Stimulated activated CD4-positive, alpha-beta T cell treated with anti-CD3 and anti-CD28 coated beads, TNF-alpha, amount 100 ng/mL, for 24 hours (primary cell): ENCODE data around the gene RBM19.

Source experiments
- DNase-seq, 3 experiments: peaks; one replicate each; pipeline ENCODE4 v3.0.0-alpha.2; 2020; ENCODE audit warnings: low read depth in 3 of 3

RBM19 gene

DNA sequence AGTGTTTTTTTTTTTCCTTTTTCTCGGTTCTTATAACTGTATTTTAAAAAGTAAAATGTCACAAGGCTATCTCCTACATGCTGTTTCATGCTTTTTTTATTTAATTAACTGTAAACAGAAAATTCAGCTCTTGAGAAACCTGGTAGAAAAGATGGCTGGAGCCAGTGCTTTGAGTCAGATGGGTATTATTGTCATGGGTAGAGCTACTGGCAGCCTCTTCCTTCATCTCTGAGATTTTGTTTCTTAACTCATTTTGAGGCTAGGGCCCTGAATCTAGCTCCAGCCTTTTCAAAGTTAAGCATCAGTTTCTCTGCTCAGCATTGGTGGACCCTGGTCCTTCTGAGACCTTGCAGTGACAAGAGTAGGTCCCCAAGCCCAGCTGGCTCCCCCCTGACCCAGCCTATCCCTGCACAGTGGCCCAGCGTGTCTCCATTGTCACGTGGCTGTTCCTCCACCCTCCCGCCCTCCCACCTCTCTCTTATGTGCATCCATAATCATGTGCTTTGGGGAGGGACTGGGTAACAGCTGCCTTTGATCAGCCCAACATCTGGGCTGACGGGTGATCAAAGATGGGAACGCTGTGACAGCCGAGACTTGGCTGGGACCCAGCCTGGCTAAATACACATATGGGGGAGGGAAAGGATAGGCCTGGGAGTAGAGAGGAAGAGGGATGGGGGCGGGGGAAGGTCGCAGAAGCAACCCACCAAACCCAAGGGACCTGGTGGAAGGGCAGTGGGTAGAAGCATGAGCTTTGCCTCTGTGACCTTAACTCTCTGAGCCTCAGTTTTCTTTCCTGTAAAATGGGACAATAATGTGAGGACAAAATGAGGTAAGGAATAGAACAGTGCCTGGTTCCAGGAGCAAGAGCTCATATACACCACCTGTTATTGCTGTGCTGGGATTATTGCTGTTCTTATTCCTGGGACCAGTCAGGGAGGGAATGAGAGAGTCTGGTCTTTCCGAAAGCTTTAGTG lies 24.4 kb upstream of the RBM19 start:
- no peak for DNase-seq

DNA sequence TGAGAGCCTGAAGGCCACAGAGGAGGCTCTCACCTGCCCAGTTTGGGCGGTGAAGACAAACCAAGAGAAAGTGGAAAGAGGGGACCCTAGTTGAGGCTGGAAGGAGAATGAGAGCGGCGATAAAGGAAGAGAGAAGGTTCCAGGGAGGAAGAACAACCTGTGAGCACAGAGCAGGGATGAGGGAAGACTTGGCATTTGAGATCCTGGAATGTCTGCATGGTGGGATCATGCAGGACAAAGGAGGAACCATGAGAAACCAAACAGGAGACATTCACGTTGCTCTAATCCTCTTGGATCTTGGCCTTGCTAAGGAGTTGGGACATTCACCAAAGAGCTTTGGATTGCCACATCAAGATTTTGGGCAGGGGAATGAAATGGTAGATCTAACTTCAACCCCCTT lies 22.9 kb upstream of the RBM19 start:
- no peak for DNase-seq

DNA sequence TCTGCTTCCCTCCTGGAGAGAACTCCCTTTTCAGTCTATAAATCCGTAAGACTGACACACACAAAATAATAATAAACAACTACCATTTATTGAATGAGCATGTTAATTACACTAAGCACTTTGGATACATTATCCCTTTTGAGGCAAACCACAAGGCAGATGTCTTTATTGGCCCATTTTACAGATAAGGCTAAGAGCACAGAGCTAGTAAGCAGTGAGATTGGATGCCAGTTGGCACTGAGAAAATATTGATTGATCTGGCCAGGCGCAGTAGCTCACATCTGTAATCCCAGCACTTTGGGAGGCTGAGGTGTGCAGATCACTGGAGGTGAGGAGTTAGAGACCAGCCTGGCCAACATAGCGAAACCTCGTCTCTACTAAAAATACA lies 21.9 kb upstream of the RBM19 start:
- no peak for DNase-seq

DNA sequence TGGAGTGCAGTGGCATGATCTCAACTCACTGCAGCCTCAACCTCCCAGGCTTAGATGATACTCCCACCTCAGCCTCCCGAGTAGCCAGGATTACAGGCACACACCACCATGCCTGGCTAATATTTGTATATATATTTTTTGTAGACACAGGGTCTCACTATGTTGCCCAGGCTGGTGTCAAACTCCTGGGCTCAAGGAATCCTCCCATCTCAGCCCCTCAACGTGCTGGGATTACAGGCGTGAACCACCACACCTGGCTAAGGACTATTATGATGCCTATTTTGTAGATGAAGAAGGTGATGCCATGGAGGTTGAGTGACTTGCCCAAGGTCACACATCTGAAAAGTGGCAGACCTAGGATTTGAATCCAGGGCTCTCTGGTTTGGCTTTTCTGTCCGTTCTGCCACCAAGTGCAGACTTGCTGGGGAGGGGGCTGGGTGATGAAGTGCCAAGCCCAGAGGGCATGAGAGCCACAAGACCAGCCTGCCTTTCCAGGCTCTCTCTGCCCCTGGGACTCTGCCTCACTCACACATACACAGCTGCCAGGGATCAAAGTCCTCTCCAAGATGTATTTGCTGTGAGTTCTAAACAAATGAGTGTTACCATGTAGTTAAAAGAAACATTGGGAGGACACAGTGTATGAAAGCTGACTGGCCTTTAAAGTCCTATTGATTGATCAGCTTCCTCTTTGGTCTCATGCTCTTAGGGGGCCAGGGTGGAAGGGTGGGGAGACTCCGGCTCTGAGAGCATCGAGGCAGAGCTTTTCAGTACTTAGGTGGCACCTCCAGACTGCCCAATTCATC lies 21.3 kb upstream of the RBM19 start:
- no peak for DNase-seq

DNA sequence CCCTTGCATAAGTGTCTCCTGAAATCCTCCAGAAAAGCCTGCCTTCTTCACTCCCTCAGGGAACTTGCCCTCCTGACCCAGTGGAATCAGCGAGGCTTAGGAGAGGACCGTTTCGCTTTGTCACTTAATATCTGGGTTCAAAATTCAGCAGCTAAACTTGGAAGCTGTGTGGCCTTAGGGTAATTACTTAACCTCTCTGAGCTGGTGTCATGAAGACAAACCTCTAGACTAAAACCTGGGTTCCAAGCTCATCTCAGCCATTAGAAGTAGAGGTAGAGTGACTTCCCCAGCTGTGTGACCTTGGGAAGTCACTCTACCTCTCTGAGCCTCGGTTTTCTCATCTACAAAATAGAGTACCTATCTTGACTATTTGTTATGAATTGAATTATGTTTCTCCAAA lies 18.3 kb upstream of the RBM19 start:
- DNase-seq, result no peak

DNA sequence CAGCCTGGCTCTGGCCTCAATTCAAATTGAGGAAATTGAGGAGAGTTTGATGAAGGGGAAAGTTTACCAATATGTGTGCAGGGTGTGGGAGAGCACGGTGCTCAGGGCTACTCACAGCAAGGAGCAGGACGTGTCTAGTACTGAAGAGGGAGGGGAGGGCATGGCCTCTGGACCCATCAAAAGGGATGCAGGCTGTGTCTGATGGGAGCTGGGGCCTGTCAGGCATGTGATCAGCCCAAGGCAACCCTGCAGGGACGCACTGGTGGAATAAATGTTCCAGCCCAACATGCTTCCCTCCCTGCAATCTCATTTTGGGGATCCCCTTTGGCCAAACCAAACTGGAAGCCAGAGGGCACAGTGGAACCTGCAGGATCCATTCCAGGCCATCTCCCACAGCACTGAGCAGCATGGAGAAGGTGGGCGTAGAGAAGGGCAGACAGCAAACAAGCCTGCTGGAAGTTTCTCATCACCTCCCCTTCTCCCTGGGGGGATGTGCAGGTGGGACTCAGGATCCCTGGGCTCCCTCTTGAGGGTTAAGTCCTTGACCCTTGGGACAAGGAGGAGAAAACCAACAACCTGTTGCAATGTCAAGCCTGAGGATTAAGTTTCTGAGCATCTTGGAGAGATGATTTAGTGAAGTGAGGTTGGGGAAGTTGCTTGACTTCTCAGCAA lies 17.8 kb upstream of the RBM19 start:
- no peak for DNase-seq

DNA sequence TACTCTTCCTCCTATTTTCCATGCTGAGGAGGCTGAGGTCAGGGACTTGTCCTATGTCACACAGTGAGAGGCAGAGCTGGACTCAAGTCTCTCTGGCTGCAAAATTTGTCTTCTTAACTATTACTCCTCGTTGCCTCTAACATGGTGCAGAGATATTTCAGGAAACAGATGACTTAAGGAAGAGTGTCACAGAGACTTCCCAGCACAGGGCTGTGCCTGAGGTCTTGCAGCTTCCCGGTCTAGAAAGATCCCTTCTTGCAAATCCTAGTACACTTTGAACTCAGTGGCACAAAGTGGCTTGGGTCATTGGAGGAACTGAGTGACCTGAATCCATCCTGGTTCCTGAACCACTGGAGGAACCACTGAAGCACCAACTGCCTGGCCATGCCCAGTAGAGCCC lies 17.1 kb upstream of the RBM19 start:
- no peak for DNase-seq

DNA sequence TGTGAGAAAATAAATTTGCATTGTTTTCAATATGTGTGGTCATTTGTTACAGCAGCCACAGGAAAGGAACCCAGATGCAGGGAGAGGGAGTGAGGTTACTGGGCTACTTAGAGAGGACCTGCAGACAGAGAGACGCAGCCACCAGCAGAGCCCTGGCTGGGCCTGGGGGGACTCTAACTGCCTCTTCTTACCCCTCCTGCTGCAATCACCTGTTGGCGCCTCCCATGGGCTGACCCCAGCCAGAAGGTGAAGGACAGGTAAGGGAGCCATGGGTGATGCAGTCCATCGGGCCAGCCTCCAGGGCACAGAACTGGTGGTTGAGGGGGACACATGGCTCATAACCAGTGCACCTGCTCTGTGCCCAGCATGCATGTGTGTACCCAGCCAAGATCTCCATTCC lies 15.8 kb upstream of the RBM19 start:
- DNase-seq, result no peak

DNA sequence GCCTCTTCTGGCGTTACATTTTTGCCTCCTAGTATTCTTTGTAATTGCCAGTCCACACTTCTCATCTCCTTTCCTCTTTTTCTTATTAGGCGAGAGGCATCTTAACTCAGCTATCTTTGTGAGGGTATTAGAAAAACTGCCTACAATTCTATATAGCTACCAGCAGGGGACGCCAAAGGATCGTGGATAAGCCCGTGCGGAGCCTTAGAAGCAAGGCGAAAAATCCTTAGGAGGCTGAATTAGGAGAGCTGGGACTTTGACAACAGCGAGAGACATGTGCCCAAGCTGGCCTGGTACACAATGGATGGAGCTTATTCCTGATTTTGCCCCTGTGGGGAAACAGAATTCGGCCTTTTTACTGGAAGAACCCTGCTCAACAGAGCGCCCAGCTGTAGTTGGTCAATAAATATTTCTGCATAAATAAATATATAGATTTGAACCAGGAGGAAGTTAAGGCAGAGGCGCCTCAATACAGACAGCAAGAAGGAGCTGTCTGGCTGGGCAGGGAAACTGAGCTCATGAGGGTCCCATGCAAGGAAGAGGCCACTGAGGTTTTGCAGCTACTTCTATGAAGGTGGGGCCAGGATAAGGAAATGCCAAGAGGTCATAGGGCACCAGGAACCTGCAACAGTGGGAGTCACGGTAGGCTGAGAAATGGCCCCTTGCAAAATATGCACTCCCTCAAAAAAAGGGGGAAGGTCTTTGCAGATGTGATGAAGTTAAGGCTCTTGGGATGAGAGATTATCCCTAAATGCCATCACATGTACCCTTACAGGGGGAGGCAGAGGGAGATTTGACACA lies 14.6 kb upstream of the RBM19 start:
- DNase-seq, result no peak

DNA sequence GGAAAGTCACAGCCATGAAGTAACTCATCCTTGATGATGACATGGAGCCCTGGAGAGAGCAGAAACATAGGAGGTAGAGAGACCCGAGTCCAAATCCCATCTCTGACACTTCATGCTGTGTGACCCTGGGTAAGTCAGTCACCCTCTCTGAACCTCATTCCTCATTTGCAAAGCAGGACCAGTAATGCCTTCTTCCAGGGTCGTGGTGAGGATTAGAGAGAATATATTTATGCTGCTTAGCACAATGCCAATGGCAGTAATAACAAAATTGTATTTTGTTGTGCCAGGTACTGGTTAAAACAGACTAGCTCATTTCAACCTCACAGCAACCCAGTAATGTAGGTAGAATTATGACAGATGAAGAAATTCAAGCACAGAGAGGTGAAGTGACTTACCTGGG lies 13.9 kb upstream of the RBM19 start:
- no peak for DNase-seq

DNA sequence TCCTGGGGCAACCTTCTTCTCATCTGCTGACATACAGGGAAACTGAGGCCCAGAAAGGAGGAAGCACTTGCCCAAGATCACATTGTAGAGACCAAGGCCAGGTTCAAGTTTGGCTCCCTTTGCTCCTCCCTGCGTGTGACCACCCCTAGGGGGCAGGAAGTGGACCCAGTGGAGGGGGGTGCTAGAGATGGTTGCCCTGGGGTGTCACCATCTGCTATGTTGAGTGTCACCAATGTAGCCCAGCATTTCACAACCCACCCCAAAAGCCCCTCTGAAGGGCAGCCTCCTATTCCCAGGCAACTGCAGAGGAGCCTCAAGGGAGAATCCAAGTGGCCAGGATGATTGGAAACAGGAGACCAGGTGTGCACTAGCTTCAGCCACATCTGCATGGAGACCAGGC lies 12.0 kb upstream of the RBM19 start:
- no peak for DNase-seq

DNA sequence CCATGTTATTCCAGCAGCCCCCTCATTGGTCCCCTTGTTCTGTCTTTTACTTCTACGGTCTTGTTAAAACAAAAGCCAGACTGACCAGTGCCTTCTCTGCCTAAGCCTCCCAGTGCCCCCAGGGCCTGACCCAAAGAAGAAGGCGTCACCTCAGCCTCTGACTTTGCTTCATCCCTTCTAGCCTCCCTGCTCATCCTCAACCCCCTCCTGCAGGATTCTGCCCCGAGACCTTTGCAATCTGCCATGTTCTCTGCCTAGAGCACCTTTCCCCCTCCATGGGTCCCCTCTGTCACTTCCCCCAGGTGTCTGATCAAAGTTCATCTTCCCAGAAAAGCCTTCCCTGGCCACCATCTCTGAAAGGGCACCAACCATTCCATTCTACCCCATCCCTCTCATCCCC lies 7.9 kb upstream of the RBM19 start:
- no peak for DNase-seq

DNA sequence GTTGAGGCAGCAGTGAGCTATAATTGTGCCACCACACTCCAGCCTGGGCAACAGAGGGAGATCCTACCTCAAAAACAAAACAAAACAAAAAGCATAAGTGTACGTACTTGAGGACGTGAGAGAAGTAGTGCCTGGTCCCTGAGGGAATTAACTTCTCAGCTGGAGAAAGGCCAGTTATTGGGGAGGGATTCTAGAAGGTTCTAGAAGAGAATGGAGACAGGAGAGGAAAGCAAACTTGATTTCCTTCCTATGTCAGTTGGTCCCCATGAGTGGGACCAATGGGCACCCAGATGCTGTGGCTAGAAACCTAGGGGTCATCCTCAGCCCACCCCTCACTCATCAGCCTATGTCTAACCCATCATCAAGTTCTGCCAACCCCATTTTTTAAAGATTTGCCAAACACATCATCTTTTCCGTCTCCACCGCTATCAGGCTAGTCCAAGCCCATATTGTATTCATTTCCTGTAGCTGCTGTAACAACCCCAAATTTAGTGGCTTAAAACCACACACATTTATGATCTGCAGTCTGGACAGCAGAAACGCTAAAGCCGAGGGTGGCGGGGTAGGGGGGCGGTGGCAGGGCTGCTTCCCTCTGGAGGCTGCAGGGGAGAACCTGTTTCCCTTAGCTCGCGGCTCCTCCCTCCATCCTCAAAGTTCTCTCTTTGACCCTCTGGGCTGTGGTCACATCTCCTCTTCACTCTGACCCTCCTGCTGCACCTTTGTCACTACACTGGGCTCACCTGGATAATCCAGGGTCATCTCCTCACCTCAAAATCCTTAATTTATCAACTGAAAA lies 7.2 kb upstream of the RBM19 start:
- DNase-seq, result no peak

DNA sequence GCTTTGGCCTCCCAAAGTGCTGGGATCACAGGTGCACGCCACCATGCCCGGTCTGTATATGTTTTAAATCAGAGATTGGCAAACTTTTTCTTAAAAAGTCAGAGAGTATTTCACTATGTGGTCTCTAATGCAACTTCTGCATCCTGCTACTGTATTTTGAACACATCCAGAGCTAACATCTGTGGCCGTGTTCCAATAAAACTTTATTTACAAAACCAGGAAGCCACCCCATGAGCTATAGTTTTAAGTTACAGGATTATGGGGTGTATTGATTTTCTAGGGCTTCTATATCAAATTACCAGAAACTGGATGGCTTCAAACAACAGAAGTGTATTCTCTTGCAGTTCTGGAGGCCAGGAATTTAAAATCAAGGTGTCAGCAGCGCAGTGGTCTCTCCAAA lies 5.3 kb upstream of the RBM19 start:
- DNase-seq, result no peak

DNA sequence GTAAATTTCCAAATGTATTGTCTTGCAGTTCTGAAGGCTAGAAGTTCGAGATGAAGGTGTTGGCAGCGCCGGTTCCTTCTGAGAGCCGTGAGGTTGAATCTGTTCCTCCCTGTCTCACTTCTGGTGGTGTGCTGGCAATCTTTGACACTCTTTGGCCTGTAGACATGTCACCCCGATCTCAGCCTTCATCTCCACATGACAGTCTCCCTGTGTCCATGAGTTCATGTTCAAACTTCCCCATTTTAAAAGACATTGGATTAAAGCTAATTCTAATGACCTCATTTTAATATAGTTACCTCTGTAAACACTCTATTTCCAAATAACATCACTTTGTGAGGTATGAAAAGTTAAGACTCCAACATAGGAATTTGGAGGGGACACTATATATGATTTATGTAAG lies 4.1 kb upstream of the RBM19 start:
- DNase-seq, result no peak

DNA sequence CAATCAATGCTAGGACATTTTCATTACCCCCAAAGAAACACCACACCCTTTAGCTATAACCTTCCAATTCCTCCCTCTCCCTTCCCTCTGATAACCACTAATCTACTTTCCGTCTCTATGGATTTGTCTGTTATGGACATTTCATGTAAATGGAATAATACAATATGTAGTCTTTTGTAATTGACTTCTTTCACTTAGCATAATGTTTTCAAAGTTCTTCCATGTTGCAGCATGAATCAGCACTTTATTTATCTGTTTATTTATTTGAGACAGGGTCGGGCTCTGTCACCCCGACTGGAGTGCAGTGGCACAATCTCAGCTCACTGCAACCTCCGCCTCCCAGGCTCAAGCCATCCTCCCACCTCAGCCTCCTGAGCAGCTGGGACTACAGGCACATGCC lies 1.2 kb upstream of the RBM19 start:
- no peak for DNase-seq

DNA sequence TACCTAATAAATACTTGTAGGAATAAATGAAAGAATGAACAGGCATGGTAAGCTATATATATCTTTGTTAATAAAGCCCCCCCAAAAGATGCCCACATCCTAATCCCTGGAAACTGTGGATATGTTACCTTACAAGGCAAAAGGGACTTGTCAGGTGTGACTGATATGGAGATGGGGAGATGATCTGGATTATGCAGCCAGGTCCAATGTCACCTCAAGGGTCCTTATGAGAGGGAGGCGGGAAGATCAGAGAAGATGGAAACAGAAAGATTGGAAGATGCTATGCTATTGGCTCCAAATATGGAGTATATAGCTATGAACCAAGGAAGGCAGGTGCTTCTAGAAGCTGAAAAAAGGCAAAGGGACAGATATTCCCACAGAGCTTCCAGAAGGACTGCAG lies 3.4 kb downstream of the RBM19 start:
- no peak for DNase-seq

DNA sequence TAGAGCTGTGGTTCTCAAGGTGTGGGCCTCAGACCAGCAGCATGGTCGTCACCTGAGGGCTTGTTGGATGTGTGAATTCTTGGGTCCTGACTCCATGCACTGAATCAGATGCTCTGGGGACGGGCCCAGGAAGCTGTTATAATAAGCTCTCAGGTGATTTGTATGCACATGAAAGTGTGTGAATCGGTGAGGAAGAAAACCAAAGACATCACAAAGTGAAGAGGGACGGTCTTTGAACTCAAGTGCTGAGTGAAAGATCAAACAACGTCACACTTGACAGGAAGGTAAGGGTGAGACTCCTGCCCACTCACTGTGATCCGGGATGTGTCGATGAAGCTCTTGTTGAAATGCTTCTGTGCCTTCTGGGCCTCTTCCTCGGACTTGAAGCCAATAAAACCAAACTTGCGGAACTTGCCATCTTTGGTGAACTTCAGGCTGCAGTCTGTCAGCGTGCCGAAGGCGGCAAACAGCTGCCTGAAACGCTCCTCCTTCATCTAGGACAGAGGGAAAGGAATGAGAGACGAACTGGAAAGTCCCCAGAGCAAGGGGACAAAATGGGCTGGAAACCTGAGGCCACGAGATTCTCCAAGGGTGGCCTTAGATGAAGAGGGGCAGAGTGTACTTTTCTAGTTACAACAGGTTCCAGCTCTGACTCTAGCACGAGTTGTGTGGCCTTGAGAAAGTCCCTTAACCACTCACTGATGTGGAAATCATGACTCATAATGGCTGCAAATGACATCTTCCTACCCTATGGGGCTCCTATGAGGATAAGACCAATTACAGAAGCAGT lies 4.0 kb downstream of the RBM19 start:
- peak; percentile 28 to 48 (median 32) for DNase-seq

DNA sequence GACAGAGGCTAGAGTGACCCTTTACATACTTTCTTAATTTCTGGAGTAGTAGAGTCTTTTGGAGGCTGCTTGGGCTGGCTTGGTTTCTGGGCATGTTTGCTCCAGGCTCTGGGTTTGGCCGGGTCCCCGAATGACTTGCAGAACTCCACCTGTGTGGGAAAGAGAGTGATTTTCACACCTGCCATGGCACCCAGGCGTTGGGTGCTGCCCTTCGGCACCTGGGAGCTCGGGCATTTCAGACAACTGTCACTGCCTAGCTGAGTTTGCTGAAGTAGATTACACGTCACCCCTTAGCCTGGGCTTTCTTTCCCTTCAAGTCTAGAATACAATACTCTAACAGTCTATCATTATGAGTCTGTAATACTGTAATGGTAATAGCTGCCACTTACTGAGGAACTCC lies 6.1 kb downstream of the RBM19 start:
- no peak for DNase-seq

DNA sequence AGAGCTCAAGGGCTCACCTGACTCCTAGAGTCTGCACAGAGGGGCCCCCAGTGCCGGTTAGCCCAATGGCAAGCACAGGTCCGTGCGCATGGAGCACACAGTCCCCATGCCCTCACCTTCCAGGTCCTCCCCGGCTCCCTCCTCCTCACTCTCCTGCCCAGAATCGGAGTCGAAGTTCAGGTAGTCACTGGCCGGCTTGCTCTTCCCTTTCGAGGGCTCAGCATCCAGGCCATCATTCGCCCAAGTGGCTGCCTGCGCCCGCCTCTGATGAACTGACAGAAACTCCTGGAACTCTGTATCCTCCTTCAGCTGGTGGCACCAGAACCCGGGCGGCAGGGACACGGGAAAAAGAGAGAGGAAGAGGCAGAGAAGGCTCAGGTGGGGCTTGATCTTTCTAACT lies 7.0 kb downstream of the RBM19 start:
- DNase-seq, result no peak
